ENCODE data around the gene SPOCK1. TPM values are rescaled to one million over a fixed set of nuclear protein-coding genes. Genes with fewer than 3 reads are reported as not detected.

The SPOCK1 gene
- total and polyA plus RNA-seq, 10 donors, result 0.50 to 17.0 (median 6.6) TPM

- WGBS, 5 donors, result 29 to 34% (median 31%) methylated on average over 2 of the region's 2 CpGs
These were observed 68.1 kb downstream of the SPOCK1 start for GRCh38 chr5:137431051-137431450.

GRCh38 chr5:137415231-137415681, 83.9 kb downstream of the SPOCK1 start:
- Histone ChIP-seq H3K27me3 (replicated peaks in 1 of 7) (no peaks in the 10 kb centered on the region), H3K27ac (no peak overlapping the region), H3K9me3 (peaks cover 0 to 28% (median 16%) of the 10 kb centered on the region in 8 donors), H3K36me3 (no peaks in the 10 kb centered on the region), H3K4me1 (no peaks in the 10 kb centered on the region), H3K4me3 (no peak overlapping the region)
- intact Hi-C loops (cut with DNase I; ENCODE audit: low total_unique reads), result no loop called here
- WGBS, 5 donors, result 81 to 90% (median 85%) methylated on average over 2 of the region's 2 CpGs
- DNase-seq, result no peak
- TF ChIP-seq CTCF (IDR thresholded peaks at IDR 0.05 in 8 of 11, conservative IDR thresholded peaks at IDR 0.05 in 3 of 11) (no peak), POLR2A (IDR thresholded peaks at IDR 0.05) (no peak), POLR2AphosphoS5 (IDR thresholded peaks at IDR 0.05) (no peak)

More at GRCh38 chr5:137431051-137431450, 68.1 kb downstream of the SPOCK1 start:
- no peaks in the 10 kb centered on the region for H3K4me1 ChIP-seq
- no peak for TF ChIP-seq POLR2A (IDR thresholded peaks at IDR 0.05)
- no peak for TF ChIP-seq POLR2AphosphoS5 (IDR thresholded peaks at IDR 0.05)
- TF ChIP-seq CTCF (IDR thresholded peaks at IDR 0.05 in 8 of 11, conservative IDR thresholded peaks at IDR 0.05 in 3 of 11), result no peak
- DNase-seq, result no peak
- H3K9me3 ChIP-seq, result peaks cover 0 to 7% (median 0%) of the 10 kb centered on the region in 8 donors
- no peak overlapping the region for H3K4me3 ChIP-seq
- intact Hi-C loops (cut with DNase I; ENCODE audit: low total_unique reads), result no loop called here
- no peak overlapping the region for H3K27ac ChIP-seq
- no peaks in the 10 kb centered on the region for H3K36me3 ChIP-seq
- H3K27me3 ChIP-seq (replicated peaks in 1 of 7), result peaks cover 0 to 5% (median 0%) of the 10 kb centered on the region in 7 donors

GRCh38 chr5:137414112-137414755, 84.9 kb downstream of the SPOCK1 start:
- no peak overlapping the region for H3K27ac ChIP-seq
- 64 to 87% (median 76%) methylated on average over 1 of the region's 1 CpG for WGBS, 5 donors
- H3K4me1 ChIP-seq, result no peaks in the 10 kb centered on the region
- intact Hi-C loops (cut with DNase I; ENCODE audit: low total_unique reads), result no loop called here
- no peak for TF ChIP-seq POLR2AphosphoS5 (IDR thresholded peaks at IDR 0.05)
- no peak for TF ChIP-seq CTCF (IDR thresholded peaks at IDR 0.05 in 8 of 11, conservative IDR thresholded peaks at IDR 0.05 in 3 of 11)
- no peak for TF ChIP-seq POLR2A (IDR thresholded peaks at IDR 0.05)
- no peaks in the 10 kb centered on the region for H3K27me3 ChIP-seq (replicated peaks in 1 of 7)
- peaks cover 0 to 28% (median 16%) of the 10 kb centered on the region in 8 donors for H3K9me3 ChIP-seq
- no peaks in the 10 kb centered on the region for H3K36me3 ChIP-seq
- no peak for DNase-seq
- no peak overlapping the region for H3K4me3 ChIP-seq

- intact Hi-C loops (cut with DNase I; ENCODE audit: low total_unique reads), result no loop called here
- Histone ChIP-seq H3K4me3 (no peak overlapping the region), H3K36me3 (no peaks in the 10 kb centered on the region), H3K4me1 (no peaks in the 10 kb centered on the region), H3K27ac (no peak overlapping the region), H3K9me3 (peaks cover 0 to 20% (median 16%) of the 10 kb centered on the region in 8 donors), H3K27me3 (replicated peaks in 1 of 7) (no peaks in the 10 kb centered on the region)
- 90 to 100% (median 95%) methylated on average over 1 of the region's 1 CpG for WGBS, 5 donors
- no peak for DNase-seq
- no peak for TF ChIP-seq POLR2AphosphoS5 (IDR thresholded peaks at IDR 0.05)
- TF ChIP-seq POLR2A (IDR thresholded peaks at IDR 0.05), result no peak
- no peak for TF ChIP-seq CTCF (IDR thresholded peaks at IDR 0.05 in 8 of 11, conservative IDR thresholded peaks at IDR 0.05 in 3 of 11)
These were observed 87.0 kb downstream of the SPOCK1 start for GRCh38 chr5:137412136-137412535.
